H7 (cell line): Measurements from ENCODE around the gene HPGD. TPM values are rescaled to one million over a fixed set of nuclear protein-coding genes. Genes with fewer than 3 reads are reported as not detected.
"Not testable (repeated sequence)": the region's sequence is repeated elsewhere in the genome, so short reads cannot be mapped to it uniquely, and the experiment has no call there.

Experiments
- DNase-seq: peaks from one replicate; pipeline ENCODE4 v3.0.0; 2012
- H3K27me3 ChIP-seq: 2 replicates; pipeline ENCODE4 v1.6.0; 2011; ENCODE audit warnings: mild to moderate bottlenecking, low read length; ENCODE audit not compliant: control insufficient read depth, insufficient read depth
- H3K36me3 ChIP-seq: replicated peaks from 2 replicates; pipeline ENCODE4 v1.5.1; 2011; ENCODE audit warnings: low read length; ENCODE audit not compliant: control insufficient read depth, insufficient read depth
- H3K4me3 ChIP-seq: 2 replicates; pipeline ENCODE4 v1.5.1; 2011; ENCODE audit warnings: low read depth, mild to moderate bottlenecking, control low read depth, low read length, moderate library complexity; ENCODE audit not compliant: insufficient read depth
- total RNA-seq: library from RNA; depleted of rRNA; stranded (reverse); fragments of >200 nt; shearing (Covaris generic); gene quantifications from 2 replicates; pipeline ENCODE4 v1.2.3, GENCODE V29; 2014

HPGD gene
- total RNA-seq, 1 experiment from 2014 or later = 6.2 TPM

- no peak for DNase-seq
- Histone ChIP-seq H3K4me3 (no peak overlapping the region), H3K36me3 (no peaks in the 10 kb centered on the region), H3K27me3 (no peaks in the 10 kb centered on the region)
Measured at GRCh38 chr4:174512745-174513144, 9.5 kb downstream of the HPGD start.

- Histone ChIP-seq H3K4me3 (no peak overlapping the region), H3K27me3 (no peaks in the 10 kb centered on the region), H3K36me3 (no peaks in the 10 kb centered on the region)
- DNase-seq = no peak
Measured at GRCh38 chr4:174505892-174506291, 16.4 kb downstream of the HPGD start.

- no peaks in the 10 kb centered on the region for H3K27me3 ChIP-seq
Measured at GRCh38 chr4:174505007-174505406, 17.3 kb downstream of the HPGD start.

GRCh38 chr4:174503079-174503715 lies 19.1 kb downstream of the HPGD start:
- Histone ChIP-seq H3K27me3 (no peaks in the 10 kb centered on the region), H3K4me3 (no peak overlapping the region), H3K36me3 (no peaks in the 10 kb centered on the region)
- no peak for DNase-seq

More at GRCh38 chr4:174505007-174505406, 17.3 kb downstream of the HPGD start:
- DNase-seq = no peak
- Histone ChIP-seq H3K4me3 (no peak overlapping the region), H3K36me3 (no peaks in the 10 kb centered on the region)

GRCh38 chr4:174496631-174497432 lies 25.5 kb downstream of the HPGD start:
- no peak for DNase-seq
- no peaks in the 10 kb centered on the region for H3K27me3 ChIP-seq
- no peaks in the 10 kb centered on the region for H3K36me3 ChIP-seq
- no peak overlapping the region for H3K4me3 ChIP-seq

- Histone ChIP-seq H3K4me3 (no peak overlapping the region), H3K27me3 (no peaks in the 10 kb centered on the region), H3K36me3 (no peaks in the 10 kb centered on the region)
- DNase-seq = no peak
Measured at GRCh38 chr4:174495626-174496025, 26.7 kb downstream of the HPGD start.

- H3K4me3 ChIP-seq = no peak overlapping the region
- no peaks in the 10 kb centered on the region for H3K27me3 ChIP-seq
- no peaks in the 10 kb centered on the region for H3K36me3 ChIP-seq
- no peak for DNase-seq
Measured at GRCh38 chr4:174494726-174495125, 27.6 kb downstream of the HPGD start.

- Histone ChIP-seq H3K27me3 (no peaks in the 10 kb centered on the region), H3K4me3 (no peak overlapping the region), H3K36me3 (no peaks in the 10 kb centered on the region)
- DNase-seq = no peak
Measured at GRCh38 chr4:174494146-174494545, 28.1 kb downstream of the HPGD start.

GRCh38 chr4:174490451-174490961 lies 31.8 kb downstream of the HPGD start:
- H3K36me3 ChIP-seq = no peaks in the 10 kb centered on the region
- no peaks in the 10 kb centered on the region for H3K27me3 ChIP-seq
- DNase-seq = no peak
- no peak overlapping the region for H3K4me3 ChIP-seq

GRCh38 chr4:174488368-174488767 lies 33.9 kb downstream of the HPGD start:
- H3K27me3 ChIP-seq, DNase-seq, H3K36me3 ChIP-seq, H3K4me3 ChIP-seq: not testable (repeated sequence)

GRCh38 chr4:174485025-174485424 lies 37.3 kb downstream of the HPGD start:
- H3K4me3 ChIP-seq = no peak overlapping the region
- H3K36me3 ChIP-seq = no peaks in the 10 kb centered on the region
- DNase-seq = no peak
- H3K27me3 ChIP-seq = no peaks in the 10 kb centered on the region

- Histone ChIP-seq H3K36me3 (no peaks in the 10 kb centered on the region), H3K27me3 (no peaks in the 10 kb centered on the region)
- DNase-seq = no peak
Measured at GRCh38 chr4:174483792-174484191, 38.5 kb downstream of the HPGD start.

GRCh38 chr4:174479140-174479539 lies 43.1 kb downstream of the HPGD start:
- H3K36me3 ChIP-seq = no peaks in the 10 kb centered on the region
- no peak overlapping the region for H3K4me3 ChIP-seq
- DNase-seq = no peak
- no peaks in the 10 kb centered on the region for H3K27me3 ChIP-seq

More at GRCh38 chr4:174483792-174484191, 38.5 kb downstream of the HPGD start:
- H3K4me3 ChIP-seq = no peak overlapping the region

GRCh38 chr4:174475528-174475927 lies 46.8 kb downstream of the HPGD start:
- H3K4me3 ChIP-seq = no peak overlapping the region
- H3K27me3 ChIP-seq = no peaks in the 10 kb centered on the region
- no peaks in the 10 kb centered on the region for H3K36me3 ChIP-seq
- no peak for DNase-seq

- no peak overlapping the region for H3K4me3 ChIP-seq
- no peaks in the 10 kb centered on the region for H3K27me3 ChIP-seq
- no peaks in the 10 kb centered on the region for H3K36me3 ChIP-seq
- no peak for DNase-seq
Measured at GRCh38 chr4:174474457-174475075, 47.7 kb downstream of the HPGD start.
